UCSD-AML1 (cell line): ENCODE measurements around the gene AGBL3.

Source experiments
- DNase-seq: peaks from one replicate; lab custom pipeline; 2025; ENCODE audit not compliant: unreplicated experiment; lab: John Stamatoyannopoulos, UW

The AGBL3 gene

GRCh38 chr7:134986363-134987251, at the start of gene AGBL3:
TSS of gene AGBL3 (plus strand) at chr7:134986508. CDS start at chr7:134987934, 1,426 bp downstream.
- DNase-seq, result peak; percentile 79

GRCh38 chr7:134936893-134937510, 49.3 kb upstream of the AGBL3 start:
- DNase-seq, result no peak

- DNase-seq, result no peak
These were observed 48.2 kb upstream of the AGBL3 start for GRCh38 chr7:134938141-134938540.

GRCh38 chr7:134939136-134939535, 47.2 kb upstream of the AGBL3 start:
- no peak for DNase-seq

- DNase-seq, result no peak
These were observed 45.6 kb upstream of the AGBL3 start for GRCh38 chr7:134940729-134941128.

GRCh38 chr7:134941185-134941900, 45.0 kb upstream of the AGBL3 start:
- DNase-seq, result no peak

GRCh38 chr7:134941952-134942351, 44.4 kb upstream of the AGBL3 start:
- no peak for DNase-seq

- no peak for DNase-seq
These were observed 43.4 kb upstream of the AGBL3 start for GRCh38 chr7:134942690-134943466.

- DNase-seq, result no peak
These were observed 42.4 kb upstream of the AGBL3 start for GRCh38 chr7:134943785-134944400.

GRCh38 chr7:134945691-134946090, 40.6 kb upstream of the AGBL3 start:
- no peak for DNase-seq

- no peak for DNase-seq
These were observed 40.0 kb upstream of the AGBL3 start for GRCh38 chr7:134946260-134946659.

GRCh38 chr7:134947329-134947728, 39.0 kb upstream of the AGBL3 start:
- DNase-seq, result no peak

GRCh38 chr7:134947831-134948230, 38.5 kb upstream of the AGBL3 start:
- DNase-seq, result no peak

GRCh38 chr7:134948246-134948645, 38.1 kb upstream of the AGBL3 start:
- no peak for DNase-seq

GRCh38 chr7:134948736-134949135, 37.6 kb upstream of the AGBL3 start:
- no peak for DNase-seq

GRCh38 chr7:134949171-134949570, 37.1 kb upstream of the AGBL3 start:
- DNase-seq, result no peak

GRCh38 chr7:134954197-134955082, 31.9 kb upstream of the AGBL3 start:
- DNase-seq, result no peak

- no peak for DNase-seq
These were observed 29.3 kb upstream of the AGBL3 start for GRCh38 chr7:134957005-134957404.

- DNase-seq, result no peak
These were observed 26.5 kb upstream of the AGBL3 start for GRCh38 chr7:134959810-134960209.
